Measurements from ENCODE around the gene SESN1.
"Not testable (repeated sequence)": the region's sequence is repeated elsewhere in the genome, so short reads cannot be mapped to it uniquely, and the experiment has no call there.

SESN1 gene

DNA sequence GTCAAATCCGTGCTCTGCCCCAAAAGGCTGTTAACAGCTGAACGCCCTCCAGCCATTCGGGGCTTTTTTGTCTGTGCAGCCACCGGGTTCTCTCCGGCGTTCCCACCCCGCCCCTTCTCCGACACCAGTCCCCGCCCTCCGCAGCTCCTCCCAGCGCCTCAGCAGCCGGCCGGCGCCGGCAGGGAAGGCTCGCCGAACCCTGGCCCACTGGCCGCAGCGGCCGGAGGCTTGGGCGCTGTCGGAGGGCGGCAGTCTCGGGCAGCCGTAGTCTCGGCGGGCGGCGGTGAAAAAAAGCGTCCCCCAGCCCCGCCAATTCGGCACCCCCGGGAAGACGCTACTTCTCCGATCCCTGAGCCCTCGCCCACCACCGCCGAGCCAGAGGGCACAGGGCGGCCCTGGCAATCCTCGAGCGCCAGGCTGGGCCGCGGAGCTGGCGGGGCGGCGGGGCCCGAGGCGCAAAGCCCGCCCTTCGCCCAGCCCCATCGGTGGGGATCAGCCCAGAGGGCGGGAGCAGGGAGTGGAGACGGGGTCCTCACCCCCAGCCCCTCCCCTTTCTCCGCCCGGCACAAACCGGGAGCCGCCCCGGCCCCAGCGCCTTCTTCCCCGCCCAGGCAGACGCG, at the start of gene SESN1:
SESN1 (minus strand) TSS at position 431 of the 620 bp plus-strand sequence. CDS start 773 bp downstream, outside the sequence.
- in situ Hi-C loops (cut with MboI; ENCODE audit: low sequenced_read_pairs): no loop called here

DNA sequence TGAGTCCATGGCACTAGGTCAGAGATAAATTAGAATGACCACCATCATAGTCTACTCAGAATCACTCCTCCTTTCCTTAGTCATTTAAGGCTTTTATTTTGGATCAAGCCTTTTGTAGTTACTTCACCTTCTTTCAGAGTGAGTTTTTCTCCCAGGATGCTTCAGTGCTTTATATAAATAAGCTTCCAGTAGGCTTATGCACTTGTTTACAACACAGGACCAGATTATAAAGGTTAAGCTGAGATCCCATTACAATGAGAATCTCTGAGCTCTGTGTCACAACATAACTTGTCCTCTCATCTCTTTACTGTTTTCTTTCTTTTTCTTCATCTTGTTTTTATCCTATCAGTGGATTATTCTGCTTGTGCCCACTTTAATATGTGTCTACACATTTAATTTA, 48.5 kb upstream of the SESN1 start:
- in situ Hi-C loops (cut with MboI; ENCODE audit: low sequenced_read_pairs): no loop called here

DNA sequence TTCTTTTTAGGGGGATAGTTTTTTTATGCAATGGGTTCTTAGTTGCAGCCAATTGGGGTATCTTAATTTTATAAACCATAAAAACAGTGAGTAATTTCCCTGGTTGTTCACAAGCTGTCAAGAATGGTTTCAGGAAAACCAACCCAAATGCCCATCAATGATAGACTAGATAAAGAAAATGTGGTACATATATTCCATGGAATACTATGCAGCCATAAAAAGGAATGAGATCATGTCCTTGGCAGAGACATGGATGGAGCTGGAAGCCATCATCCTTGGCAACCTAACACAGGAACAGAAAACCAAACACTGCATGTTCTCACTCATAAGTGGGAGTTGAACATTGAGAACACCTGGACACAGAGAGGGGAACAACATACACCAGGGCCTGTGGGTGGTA, 47.4 kb upstream of the SESN1 start:
- in situ Hi-C loops (cut with MboI; ENCODE audit: low sequenced_read_pairs): not testable (repeated sequence)

DNA sequence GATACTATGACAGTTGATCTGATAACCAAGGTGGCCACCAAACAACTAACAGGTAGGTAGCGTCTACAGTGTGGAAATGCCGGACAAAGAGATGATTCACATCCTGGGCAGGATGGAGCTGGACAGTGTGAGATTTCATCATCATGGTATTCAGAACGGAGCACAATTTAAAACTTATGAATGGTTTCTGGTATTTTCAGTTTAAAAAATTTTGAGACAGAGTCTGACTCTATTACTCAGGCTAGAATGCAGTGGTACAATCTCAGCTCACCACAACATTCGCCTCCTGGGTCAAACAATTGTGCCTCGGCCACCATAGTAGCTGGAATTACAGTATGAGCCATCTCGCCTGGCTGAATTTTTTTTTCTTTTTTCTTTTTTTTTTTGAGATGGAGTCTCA, 44.5 kb upstream of the SESN1 start:
- in situ Hi-C loops (cut with MboI; ENCODE audit: low sequenced_read_pairs): no loop called here

DNA sequence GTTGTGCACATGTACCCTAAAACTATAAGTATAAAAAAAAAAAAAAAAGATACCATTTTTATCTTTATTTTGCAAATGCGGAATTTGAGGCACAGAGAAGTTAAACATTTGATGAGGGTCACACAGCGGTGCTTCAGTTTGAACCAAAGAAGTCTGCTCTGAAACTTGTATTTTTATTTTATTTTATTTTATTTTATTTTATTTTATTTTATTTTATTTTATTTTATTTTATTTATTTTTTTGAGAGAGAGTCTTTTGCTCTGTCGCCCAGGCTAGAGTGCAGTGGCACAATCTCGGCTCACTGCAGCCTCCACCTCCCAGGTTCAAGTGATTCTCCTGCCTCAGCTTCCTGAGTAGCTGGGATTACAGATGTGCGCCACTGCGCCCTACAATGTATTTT, 41.9 kb upstream of the SESN1 start:
- in situ Hi-C loops (cut with MboI; ENCODE audit: low sequenced_read_pairs): not testable (repeated sequence)

DNA sequence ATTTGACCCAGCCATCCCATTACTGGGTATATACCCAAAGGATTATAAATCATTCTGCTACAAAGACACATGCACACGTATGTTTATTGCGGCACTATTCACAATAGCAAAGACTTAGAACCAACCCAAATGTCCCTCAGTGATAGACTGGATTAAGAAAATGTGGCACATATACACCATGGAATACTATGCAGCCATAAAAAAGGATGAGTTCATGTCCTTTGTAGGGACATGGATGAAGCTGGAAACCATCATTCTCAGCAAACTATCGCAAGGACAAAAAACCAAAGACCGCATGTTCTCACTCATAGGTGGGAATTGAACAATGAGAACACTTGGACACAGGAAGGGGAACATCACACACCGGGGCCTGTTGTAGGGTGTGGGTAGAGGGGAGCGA, 41.4 kb upstream of the SESN1 start:
- in situ Hi-C loops (cut with MboI; ENCODE audit: low sequenced_read_pairs): not testable (repeated sequence)

DNA sequence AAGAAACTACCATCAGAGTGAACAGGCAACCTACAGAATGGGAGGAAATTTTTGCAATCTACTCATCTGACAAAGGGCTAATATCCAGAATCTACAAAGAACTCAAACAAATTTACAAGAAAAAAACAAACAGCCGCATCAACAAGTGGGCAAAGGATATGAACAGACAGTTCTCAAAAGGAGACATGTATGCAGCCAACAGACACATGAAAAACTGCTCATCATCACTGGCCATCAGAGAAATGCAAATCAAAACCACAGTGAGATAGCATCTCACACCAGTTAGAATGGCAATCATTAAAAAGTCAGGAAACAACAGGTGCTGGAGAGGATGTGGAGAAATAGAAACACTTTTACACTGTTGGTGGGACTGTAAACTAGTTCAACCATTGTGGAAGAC, 41.0 kb upstream of the SESN1 start:
- in situ Hi-C loops (cut with MboI; ENCODE audit: low sequenced_read_pairs): not testable (repeated sequence)

DNA sequence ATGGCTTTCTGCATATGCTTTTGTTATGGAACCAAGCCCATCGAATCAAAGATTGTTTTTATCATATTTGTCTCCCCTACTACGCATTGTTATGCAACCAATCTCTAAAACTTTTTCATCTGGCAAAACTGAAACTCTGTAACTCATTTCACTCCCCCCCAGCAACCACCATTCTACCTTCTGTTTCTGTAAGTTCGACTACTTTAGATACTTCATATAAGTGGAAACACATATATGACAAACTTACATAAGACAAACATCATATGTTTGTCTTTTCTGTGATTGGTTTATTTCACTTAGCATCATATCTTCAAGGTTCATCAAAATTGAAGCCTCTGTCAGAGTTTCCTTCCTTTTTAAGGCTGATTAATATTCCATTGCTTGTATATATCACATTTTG, 35.4 kb upstream of the SESN1 start:
- in situ Hi-C loops (cut with MboI; ENCODE audit: low sequenced_read_pairs): no loop called here

DNA sequence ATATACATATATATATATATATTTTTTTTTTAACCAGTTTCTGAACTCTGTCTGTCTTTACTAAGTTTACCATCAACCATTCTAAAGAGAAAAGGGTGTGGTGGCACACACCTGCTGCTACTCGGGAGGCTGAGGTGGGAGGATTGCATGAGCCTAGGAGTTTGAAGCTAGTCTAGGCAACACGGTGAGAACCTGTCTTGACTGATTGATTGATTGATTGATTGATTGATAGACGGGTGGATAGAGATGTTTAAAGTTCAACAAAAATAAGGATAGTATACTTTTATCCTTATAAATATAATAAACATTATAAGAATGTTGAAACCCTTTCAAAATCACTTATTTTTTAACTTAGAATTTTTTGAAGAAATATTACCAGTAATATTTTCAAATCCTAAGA, 30.9 kb upstream of the SESN1 start:
- in situ Hi-C loops (cut with MboI; ENCODE audit: low sequenced_read_pairs): no loop called here

DNA sequence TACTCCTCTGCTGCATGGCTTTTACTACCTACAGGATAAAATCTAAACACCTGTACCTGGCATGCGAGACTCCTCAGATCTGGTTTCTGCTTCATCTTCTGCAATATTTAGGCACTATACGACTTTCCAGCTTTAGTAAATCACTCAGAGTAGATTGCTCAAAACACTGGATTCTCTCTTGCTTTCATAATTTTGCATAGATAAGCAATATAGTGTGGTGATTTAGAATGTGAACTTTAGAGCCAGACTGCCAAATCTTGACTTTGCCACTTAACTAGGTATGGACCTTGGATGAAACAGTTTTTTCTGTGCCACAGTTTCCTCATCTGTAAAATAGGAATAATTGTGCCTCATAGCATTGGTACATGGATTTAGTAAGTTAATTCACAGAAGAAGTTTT, 29.6 kb upstream of the SESN1 start:
- in situ Hi-C loops (cut with MboI; ENCODE audit: low sequenced_read_pairs): no loop called here

DNA sequence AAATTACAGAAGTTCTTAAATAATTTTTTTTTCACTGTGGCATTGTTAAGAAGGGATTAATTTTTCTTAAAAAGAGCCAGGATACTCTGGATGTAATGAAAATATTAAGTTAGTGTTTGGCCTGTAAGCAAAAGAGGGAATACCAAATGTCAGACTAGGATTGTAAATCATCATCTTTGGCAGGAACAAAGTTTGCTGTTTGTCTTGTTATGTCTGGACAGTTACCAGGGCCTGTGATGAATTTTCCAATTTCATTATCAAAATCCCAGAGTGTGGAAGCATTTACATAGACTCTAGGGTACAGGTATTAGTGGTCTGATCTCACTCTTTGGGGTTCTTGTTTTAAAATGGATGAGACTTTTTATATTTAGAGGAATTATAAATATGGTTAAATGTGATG, 26.8 kb upstream of the SESN1 start:
- in situ Hi-C loops (cut with MboI; ENCODE audit: low sequenced_read_pairs): no loop called here

DNA sequence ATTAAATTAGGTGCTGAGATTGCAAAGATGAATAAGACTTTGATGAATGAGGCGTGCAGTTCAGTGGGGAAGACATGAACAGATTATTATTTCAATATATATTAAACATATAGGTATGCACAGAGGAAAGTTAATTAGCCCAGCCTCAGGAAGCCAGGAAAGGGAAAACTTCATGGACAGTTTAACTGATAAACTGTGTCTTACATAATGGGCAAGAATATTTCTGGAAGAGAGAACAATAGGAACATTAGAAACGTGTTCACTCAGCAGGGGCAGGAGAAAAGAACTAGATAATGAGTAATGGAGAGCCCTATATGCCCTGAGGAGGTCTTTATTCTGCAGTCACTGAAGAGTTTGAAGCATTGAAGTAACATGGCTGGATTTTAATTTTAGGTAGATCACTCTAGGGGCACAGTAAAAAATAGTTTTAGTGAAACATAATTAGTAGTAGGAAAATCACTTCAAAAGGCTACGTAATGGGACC, 24.3 kb upstream of the SESN1 start:
- in situ Hi-C loops (cut with MboI; ENCODE audit: low sequenced_read_pairs): no loop called here

DNA sequence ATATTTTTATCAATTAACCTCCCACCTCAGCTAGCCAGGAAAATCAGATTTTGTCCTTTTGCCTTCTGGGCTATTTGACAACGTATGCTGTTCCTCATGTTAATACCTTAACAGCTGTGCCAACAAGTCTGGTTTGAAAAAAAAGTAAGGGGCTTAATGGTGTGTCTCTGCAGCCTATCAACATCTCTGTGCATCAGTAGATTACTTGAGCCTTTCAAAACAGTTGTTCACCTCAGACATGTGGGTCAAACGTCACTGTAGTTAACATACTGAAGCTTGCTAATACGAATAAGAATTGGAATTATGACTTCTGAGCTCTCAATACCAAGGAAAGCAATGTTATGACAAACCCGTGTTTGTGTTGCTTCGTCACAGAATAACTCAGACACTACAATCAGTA, 23.7 kb upstream of the SESN1 start:
- in situ Hi-C loops (cut with MboI; ENCODE audit: low sequenced_read_pairs): no loop called here

DNA sequence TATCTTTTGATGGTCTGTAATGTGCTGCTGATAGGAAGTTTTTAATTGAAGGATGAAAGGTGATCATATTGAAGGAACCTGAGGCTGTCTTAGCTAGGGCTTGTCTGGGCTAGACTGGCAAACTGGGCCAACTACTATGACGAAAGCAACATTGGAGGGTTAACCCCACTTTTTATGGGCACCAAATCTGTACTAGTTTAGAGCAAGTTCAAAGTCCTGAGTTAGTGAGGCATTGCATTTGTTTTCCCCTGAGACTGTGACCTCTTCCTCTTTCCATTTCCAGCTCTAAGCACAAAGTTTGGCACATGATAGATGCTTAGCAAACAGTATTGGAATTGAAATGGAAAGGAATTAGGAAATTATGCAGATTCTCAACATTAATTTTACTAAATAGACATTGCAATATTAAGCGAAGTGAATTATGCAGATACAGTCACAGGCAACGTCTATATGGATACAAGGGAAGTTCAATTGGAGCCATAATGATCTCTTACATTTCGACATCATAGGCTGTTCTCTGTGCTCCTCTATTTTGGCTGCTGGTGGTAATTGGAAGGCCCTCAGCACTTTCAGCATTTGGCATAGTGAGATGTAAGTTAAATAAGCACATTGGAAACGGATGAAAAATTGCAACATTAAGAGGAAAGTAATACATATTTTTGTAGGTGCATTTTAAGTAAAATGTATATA, 22.8 kb upstream of the SESN1 start:
- in situ Hi-C loops (cut with MboI; ENCODE audit: low sequenced_read_pairs): no loop called here

DNA sequence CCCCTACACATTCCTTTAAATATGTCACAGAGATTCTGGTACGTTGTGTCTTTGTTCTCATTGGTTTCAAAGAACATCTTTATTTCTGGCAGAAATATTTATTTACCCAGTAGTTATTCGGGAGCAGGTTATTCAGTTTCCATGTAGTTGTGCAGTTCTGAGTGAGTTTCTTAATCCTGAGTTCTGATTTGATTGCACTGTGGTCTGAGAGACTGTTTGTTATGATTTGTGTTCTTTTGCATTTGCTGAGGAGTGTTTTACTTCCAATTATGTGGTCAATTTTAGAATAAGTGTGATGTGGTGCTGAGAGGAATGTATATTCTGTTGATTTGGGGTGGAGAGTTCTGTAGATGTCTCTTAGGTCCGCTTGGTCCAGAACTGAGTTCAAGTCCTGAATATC, 18.0 kb upstream of the SESN1 start:
- in situ Hi-C loops (cut with MboI; ENCODE audit: low sequenced_read_pairs): not testable (repeated sequence)

DNA sequence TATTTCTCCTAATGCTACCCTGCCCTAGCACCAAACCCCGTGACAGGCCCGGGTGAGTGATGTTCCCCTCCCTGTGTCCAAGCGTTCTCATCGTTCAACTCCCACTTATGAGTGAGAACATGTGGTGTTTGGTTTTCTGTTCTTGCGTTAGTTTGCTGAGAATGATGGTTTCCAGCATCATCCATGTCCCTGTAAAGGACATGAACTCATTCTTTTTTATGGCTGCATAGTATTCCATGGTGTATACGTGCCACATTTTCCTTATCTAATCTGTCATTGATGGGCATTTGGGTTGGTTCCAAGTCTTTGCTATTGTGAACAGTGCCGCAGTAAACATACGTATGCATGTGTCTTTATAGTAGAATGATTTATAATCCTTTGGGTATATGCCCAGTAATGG, 15.0 kb upstream of the SESN1 start:
- in situ Hi-C loops (cut with MboI; ENCODE audit: low sequenced_read_pairs): not testable (repeated sequence)

DNA sequence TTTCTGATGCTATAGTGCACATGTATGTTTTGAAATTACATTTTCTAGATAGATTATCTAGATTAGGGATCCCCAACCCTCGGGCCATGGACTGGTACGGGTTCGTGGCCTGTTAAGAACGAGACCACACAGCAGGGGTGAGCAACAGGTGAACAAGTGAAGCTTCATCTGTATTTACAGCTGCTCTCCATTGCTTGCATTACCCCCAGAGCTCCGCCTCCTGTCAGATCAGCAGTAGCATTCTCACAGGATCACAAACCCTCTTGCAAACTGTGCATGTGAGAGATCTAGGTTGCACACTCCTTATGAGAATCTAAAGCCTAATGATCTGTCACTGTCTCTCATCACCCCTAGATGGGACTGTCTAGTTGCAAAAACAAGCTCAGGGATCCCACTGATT, 11.0 kb upstream of the SESN1 start:
- in situ Hi-C loops (cut with MboI; ENCODE audit: low sequenced_read_pairs): no loop called here

DNA sequence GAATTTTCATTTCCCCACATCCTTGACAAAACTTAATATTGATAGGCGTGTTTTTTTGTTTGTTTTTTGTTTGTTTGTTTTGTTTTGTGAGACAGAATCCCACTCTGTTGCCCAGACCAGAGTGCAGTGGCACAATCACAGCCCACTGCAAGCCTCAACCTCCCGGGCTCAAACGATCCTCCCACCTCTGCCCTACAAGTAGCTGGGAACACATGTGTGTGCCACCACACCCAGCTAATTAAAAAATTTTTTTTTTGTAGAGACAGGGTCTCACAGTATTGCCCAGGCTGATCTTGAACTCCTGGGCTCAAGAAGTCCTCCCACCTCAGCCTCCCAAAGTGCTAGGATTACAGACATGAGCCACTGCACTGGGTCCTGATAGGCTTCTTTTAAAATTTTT, 9.9 kb upstream of the SESN1 start:
- in situ Hi-C loops (cut with MboI; ENCODE audit: low sequenced_read_pairs): no loop called here

DNA sequence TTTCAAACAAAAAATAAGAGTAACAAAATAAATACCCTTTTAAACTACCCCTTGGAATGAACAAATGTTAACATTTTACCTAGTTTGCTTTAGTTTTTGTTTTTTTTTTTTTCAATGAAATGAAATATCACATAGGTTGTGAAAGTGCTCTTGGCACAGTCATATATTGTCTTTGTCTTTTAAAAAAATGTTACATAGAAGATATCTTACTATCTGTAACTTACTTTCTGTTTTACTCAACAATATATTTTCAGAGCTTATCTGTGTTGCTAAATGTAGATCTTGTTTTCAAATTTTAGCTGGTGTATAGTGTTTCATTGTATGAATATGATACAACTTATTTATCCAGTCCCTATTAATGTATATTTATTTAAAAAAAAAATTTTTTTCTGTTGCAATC, 9.3 kb upstream of the SESN1 start:
- in situ Hi-C loops (cut with MboI; ENCODE audit: low sequenced_read_pairs): no loop called here

DNA sequence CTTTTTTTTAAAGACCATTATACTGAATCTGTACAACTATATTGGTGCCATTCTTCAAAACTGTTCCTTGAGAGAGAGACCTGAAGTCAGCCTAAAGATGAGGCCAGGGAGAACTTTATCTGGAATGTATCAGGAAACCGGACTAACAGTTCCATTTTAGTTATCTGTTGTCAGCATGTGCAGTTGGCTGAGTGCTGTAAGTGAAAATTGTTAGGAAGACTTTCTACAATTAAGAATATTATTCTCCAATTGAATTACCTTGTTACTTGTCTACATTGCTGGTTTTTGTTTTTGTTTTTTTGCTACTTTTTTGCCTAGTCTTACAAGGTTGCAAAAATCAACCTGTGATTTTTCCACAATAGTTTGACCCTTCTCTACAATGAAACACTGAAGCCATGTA, 8.1 kb upstream of the SESN1 start:
- in situ Hi-C loops (cut with MboI; ENCODE audit: low sequenced_read_pairs): no loop called here

DNA sequence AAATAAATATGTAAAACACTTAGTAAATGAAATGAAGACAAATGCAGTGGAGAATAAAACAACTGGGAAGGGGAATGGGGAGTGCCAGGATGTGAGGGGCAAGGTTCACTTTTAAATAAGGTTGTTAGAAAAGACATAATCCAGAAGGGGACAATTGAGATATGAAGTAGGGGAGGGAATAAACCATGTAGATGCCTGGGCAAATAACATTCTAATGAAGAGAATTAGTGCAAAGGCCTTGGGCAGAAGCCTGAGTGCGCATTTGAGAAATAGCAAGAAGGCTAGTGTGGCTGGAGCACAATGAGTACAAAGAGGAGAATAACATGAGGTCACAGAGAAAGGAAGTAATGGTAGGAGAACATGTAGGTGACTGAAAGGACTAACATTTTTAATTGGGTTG, 3.0 kb upstream of the SESN1 start:
- in situ Hi-C loops (cut with MboI; ENCODE audit: low sequenced_read_pairs): no loop called here

DNA sequence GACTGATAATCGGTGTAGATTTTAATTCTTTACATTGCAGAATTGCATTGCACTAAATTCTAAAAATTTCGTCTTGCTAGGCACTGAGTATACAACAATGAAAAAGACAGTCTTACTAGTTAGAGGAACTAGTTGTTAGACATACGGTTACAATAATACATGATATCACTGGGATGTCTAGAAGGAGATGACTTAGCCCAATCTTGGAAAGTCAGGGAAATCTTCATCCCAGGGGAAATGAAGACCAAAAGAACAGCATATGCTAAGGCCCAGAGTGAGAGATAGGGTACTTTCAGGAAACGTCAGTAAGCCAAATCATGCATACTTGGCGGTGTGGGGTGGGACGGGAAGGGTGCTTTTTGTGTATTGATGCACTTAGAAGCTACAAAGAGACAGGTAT, 1.6 kb upstream of the SESN1 start:
- in situ Hi-C loops (cut with MboI; ENCODE audit: low sequenced_read_pairs): no loop called here

DNA sequence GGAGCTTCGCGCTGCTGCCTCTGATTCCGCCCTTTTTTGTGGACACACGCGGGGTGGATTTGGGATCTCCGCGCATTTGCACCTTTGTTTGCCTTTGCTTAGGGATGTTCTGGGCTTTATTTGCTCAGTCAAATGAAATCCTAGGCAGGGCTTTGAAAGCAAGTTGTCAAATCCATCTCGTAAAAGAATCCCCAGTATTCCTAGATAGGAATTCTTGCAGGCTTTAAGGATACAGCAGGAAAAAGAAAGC, 1.1 kb upstream of the SESN1 start:
- in situ Hi-C loops (cut with MboI; ENCODE audit: low sequenced_read_pairs): no loop called here
